Vagina (tissue), 2 donors: ENCODE data around the gene STT3B.

Experiments used
- POLR2AphosphoS5 ChIP-seq, 2 donors: sonication (generic); formaldehyde crosslinking; IDR thresholded peaks; one replicate each; pipeline ENCODE4 v1.9.0; 2017; ENCODE audit warnings: antibody characterized with exemption in 2 of 2, mild to moderate bottlenecking in 2 of 2, low read depth in 1 of 2; ENCODE audit not compliant: insufficient read depth in 1 of 2
- TF ChIP-seq, protein P1 (sequence below), 3 experiments: fragments of 450-650 bp in 2 of 3; fragments of 200-600 bp in 1 of 3; sonication (generic) in 1 of 3; IDR thresholded peaks; one replicate each; pipeline ENCODE4 v1.5.1; 2017 to 2019; ENCODE audit warnings: antibody characterized with exemption in 3 of 3, mild to moderate bottlenecking in 2 of 3, moderate library complexity in 2 of 3

GRCh38 chr3:31522152-31522551, 10.6 kb upstream of the STT3B start:
- TF ChIP-seq, protein P1, sequence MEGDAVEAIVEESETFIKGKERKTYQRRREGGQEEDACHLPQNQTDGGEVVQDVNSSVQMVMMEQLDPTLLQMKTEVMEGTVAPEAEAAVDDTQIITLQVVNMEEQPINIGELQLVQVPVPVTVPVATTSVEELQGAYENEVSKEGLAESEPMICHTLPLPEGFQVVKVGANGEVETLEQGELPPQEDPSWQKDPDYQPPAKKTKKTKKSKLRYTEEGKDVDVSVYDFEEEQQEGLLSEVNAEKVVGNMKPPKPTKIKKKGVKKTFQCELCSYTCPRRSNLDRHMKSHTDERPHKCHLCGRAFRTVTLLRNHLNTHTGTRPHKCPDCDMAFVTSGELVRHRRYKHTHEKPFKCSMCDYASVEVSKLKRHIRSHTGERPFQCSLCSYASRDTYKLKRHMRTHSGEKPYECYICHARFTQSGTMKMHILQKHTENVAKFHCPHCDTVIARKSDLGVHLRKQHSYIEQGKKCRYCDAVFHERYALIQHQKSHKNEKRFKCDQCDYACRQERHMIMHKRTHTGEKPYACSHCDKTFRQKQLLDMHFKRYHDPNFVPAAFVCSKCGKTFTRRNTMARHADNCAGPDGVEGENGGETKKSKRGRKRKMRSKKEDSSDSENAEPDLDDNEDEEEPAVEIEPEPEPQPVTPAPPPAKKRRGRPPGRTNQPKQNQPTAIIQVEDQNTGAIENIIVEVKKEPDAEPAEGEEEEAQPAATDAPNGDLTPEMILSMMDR (IDR thresholded peaks at IDR 0.05) = no peak
- no peak for TF ChIP-seq POLR2AphosphoS5 (IDR thresholded peaks at IDR 0.05; ENCODE audit: insufficient read depth in 1 of 2, low read depth in 1 of 2)
